Measurements from ENCODE around the gene ARRDC3.

- TF ChIP-seq, protein P1, sequence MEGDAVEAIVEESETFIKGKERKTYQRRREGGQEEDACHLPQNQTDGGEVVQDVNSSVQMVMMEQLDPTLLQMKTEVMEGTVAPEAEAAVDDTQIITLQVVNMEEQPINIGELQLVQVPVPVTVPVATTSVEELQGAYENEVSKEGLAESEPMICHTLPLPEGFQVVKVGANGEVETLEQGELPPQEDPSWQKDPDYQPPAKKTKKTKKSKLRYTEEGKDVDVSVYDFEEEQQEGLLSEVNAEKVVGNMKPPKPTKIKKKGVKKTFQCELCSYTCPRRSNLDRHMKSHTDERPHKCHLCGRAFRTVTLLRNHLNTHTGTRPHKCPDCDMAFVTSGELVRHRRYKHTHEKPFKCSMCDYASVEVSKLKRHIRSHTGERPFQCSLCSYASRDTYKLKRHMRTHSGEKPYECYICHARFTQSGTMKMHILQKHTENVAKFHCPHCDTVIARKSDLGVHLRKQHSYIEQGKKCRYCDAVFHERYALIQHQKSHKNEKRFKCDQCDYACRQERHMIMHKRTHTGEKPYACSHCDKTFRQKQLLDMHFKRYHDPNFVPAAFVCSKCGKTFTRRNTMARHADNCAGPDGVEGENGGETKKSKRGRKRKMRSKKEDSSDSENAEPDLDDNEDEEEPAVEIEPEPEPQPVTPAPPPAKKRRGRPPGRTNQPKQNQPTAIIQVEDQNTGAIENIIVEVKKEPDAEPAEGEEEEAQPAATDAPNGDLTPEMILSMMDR (IDR thresholded peaks at IDR 0.05; ENCODE audit: low read length): no peak
- no peak for TF ChIP-seq EZH2 (IDR thresholded peaks at IDR 0.05; ENCODE audit: borderline replicate concordance, low read length)
These were observed 21.3 kb downstream of the ARRDC3 start for GRCh38 chr5:91361790-91362189.
